H1 (cell line): ENCODE results near the gene PKD1. TPM values are rescaled to one million over a fixed set of nuclear protein-coding genes. Genes with fewer than 3 reads are reported as not detected.

Experiments used
- CTCF ChIA-PET: fragments of 300-600 bp; sonication (Branson Sonifier 250); formaldehyde crosslinking; loops from one replicate; lab custom pipeline; 2021; ENCODE audit not compliant: partially characterized antibody; lab: Charles Lee
- POLR2A ChIA-PET: fragments of 300-600 bp; sonication (Branson Sonifier 250); formaldehyde crosslinking; loops from one replicate; lab custom pipeline; 2021; ENCODE audit warnings: inconsistent platforms; ENCODE audit not compliant: partially characterized antibody; lab: Charles Lee
- DNase-seq, 2 experiments: peaks; one replicate each; pipeline versions ENCODE4 v3.0.0 to v3.0.0-alpha.2; 2010 to 2022; ENCODE audit warnings: low spot score in 2 of 2, low read depth in 1 of 2, mixed read lengths in 1 of 2
- FAIRE-seq: peaks from 2 replicates; lab custom pipeline; 2011; peaks lifted over from hg19 to GRCh38; lab: Jason Lieb, UNC
- H2AFZ ChIP-seq: 2 replicates; pipeline ENCODE4 v1.8.1; 2012; ENCODE audit warnings: low read length, inconsistent platforms
- H2AK5ac ChIP-seq: 2 replicates; pipeline ENCODE4 v1.6.1; 2013; ENCODE audit warnings: low read depth, low read length
- H2BK120ac ChIP-seq: replicated peaks from 2 replicates; pipeline ENCODE3; 2013; ENCODE audit warnings: low read depth, low read length, inconsistent platforms
- H2BK12ac ChIP-seq: 2 replicates; pipeline ENCODE4 v1.6.1; 2013; ENCODE audit warnings: low read depth, low read length
- H2BK15ac ChIP-seq: 2 replicates; pipeline ENCODE4 v1.6.1; 2013; ENCODE audit warnings: low read length
- H2BK20ac ChIP-seq: 2 replicates; pipeline ENCODE4 v1.6.1; 2013; ENCODE audit warnings: low read length
- H2BK5ac ChIP-seq: 2 replicates; pipeline ENCODE4 v1.6.1; 2013; ENCODE audit warnings: low read depth, low read length
- H3K14ac ChIP-seq: 2 replicates; pipeline ENCODE4 v1.6.1; 2013; ENCODE audit warnings: inconsistent platforms; ENCODE audit not compliant: insufficient read length
- H3K18ac ChIP-seq: 2 replicates; pipeline ENCODE4 v1.6.1; 2013; ENCODE audit warnings: low read length; ENCODE audit errors: extremely low read depth
- H3K23ac ChIP-seq: 2 replicates; pipeline ENCODE4 v1.6.1; 2013; ENCODE audit warnings: inconsistent platforms; ENCODE audit not compliant: insufficient read length
- H3K23me2 ChIP-seq: 2 replicates; pipeline ENCODE4 v1.6.1; 2013; ENCODE audit warnings: low read depth, low read length
- H3K27ac ChIP-seq: 2 replicates; pipeline ENCODE4 v1.6.1; 2011; ENCODE audit warnings: low read depth, low read length, inconsistent platforms
- H3K27me3 ChIP-seq, 4 experiments: replicated peaks in 1 of 4; 1 replicate in 1 of 4; 2 replicates in 3 of 4; pipeline versions ENCODE4 v1.6.1 to v1.8.1; 2011 to 2013; ENCODE audit warnings: low read length in 3 of 4, mild to moderate bottlenecking in 3 of 4, inconsistent platforms in 2 of 4, mixed read lengths in 2 of 4, moderate library complexity in 1 of 4; ENCODE audit not compliant: control insufficient read depth in 3 of 4, insufficient read depth in 3 of 4; ENCODE audit errors: extremely low read depth in 1 of 4
- H3K36me3 ChIP-seq, 4 experiments: 2 replicates each; pipeline versions ENCODE4 v1.6.1 to v1.8.1; 2011 to 2013; ENCODE audit warnings: mild to moderate bottlenecking in 4 of 4, low read length in 3 of 4, moderate library complexity in 2 of 4, control low read depth in 1 of 4, inconsistent platforms in 1 of 4; ENCODE audit not compliant: insufficient read depth in 4 of 4, control insufficient read depth in 2 of 4
- H3K4ac ChIP-seq: replicated peaks from 2 replicates; pipeline ENCODE3; 2013; ENCODE audit warnings: low read length, low read depth, mixed read lengths, inconsistent platforms; ENCODE audit not compliant: insufficient read length
- H3K4me1 ChIP-seq, 4 experiments: replicated peaks in 1 of 4; 1 replicate in 1 of 4; 2 replicates in 3 of 4; pipeline versions ENCODE4 v1.6.1 to v1.8.1; 2011 to 2013; ENCODE audit warnings: low read length in 3 of 4, inconsistent platforms in 2 of 4, mixed read lengths in 1 of 4; ENCODE audit not compliant: insufficient read depth in 4 of 4, control insufficient read depth in 3 of 4
- H3K4me2 ChIP-seq, 2 experiments: 2 replicates each; pipeline versions ENCODE4 v1.6.1 to v1.8.1; 2011 to 2013; ENCODE audit warnings: low read depth in 2 of 2, low read length in 2 of 2, control low read depth in 1 of 2, inconsistent platforms in 1 of 2, mild to moderate bottlenecking in 1 of 2; ENCODE audit not compliant: insufficient read depth in 1 of 2
- H3K4me3 ChIP-seq, 4 experiments: fragments of 200-600, 300-600 bp in 1 of 4; sonication (generic), shearing (Covaris generic), sonication (Bioruptor Twin) in 1 of 4; 2 replicates each; pipeline versions ENCODE4 v1.5.1 to v1.8.1; 2011 to 2016; ENCODE audit warnings: low read length in 4 of 4, low read depth in 3 of 4, control low read depth in 2 of 4, inconsistent platforms in 2 of 4, mild to moderate bottlenecking in 2 of 4, mixed read lengths in 1 of 4, moderate library complexity in 1 of 4; ENCODE audit not compliant: insufficient read depth in 2 of 4; ENCODE audit errors: extremely low read depth in 1 of 4
- H3K56ac ChIP-seq: replicated peaks from 2 replicates; pipeline ENCODE3; 2013; ENCODE audit warnings: low read depth, mild to moderate bottlenecking, mixed read lengths, low read length, inconsistent platforms; ENCODE audit not compliant: insufficient read length
- H3K79me1 ChIP-seq: 2 replicates; pipeline ENCODE4 v1.6.1; 2013; ENCODE audit warnings: low read depth, low read length, control low read depth
- H3K79me2 ChIP-seq, 2 experiments: 2 replicates each; pipeline versions ENCODE4 v1.6.1 to v1.8.1; 2012 to 2013; ENCODE audit warnings: low read length in 2 of 2, mild to moderate bottlenecking in 2 of 2, inconsistent platforms in 1 of 2; ENCODE audit not compliant: insufficient read depth in 2 of 2, control insufficient read depth in 1 of 2
- H3K9ac ChIP-seq, 4 experiments: replicated peaks in 1 of 4; 1 replicate in 1 of 4; 2 replicates in 3 of 4; pipeline versions ENCODE4 v1.6.1 to v1.8.1; 2011 to 2013; ENCODE audit warnings: low read depth in 3 of 4, low read length in 3 of 4, control low read depth in 2 of 4, mild to moderate bottlenecking in 2 of 4, moderate library complexity in 2 of 4, inconsistent platforms in 1 of 4; ENCODE audit errors: extremely low read depth in 1 of 4
- H3K9me3 ChIP-seq, 2 experiments: 2 replicates each; pipeline versions ENCODE4 v1.6.1 to v1.8.1; 2012 to 2013; ENCODE audit warnings: mild to moderate bottlenecking in 2 of 2, moderate library complexity in 2 of 2, control low read depth in 1 of 2, inconsistent platforms in 1 of 2, low read depth in 1 of 2, low read length in 1 of 2, mixed read lengths in 1 of 2; ENCODE audit not compliant: insufficient read depth in 2 of 2
- H4K20me1 ChIP-seq, 2 experiments: replicated peaks in 1 of 2; 2 replicates each; pipeline versions ENCODE3 to v1.8.1; 2011 to 2013; ENCODE audit warnings: inconsistent platforms in 2 of 2, low read length in 2 of 2, mild to moderate bottlenecking in 1 of 2; ENCODE audit not compliant: insufficient read depth in 2 of 2, control insufficient read depth in 1 of 2
- H4K5ac ChIP-seq: 2 replicates; pipeline ENCODE4 v1.6.1; 2013; ENCODE audit warnings: low read length, low read depth, mixed read lengths, inconsistent platforms; ENCODE audit not compliant: insufficient read length
- H4K8ac ChIP-seq: 2 replicates; pipeline ENCODE4 v1.8.0; 2013; ENCODE audit warnings: mild to moderate bottlenecking, moderate library complexity, low read length, inconsistent platforms; ENCODE audit not compliant: insufficient read depth; ENCODE audit errors: extremely low read depth
- H4K91ac ChIP-seq: replicated peaks from 2 replicates; pipeline ENCODE3; 2013; ENCODE audit warnings: low read length, mixed read lengths, inconsistent platforms; ENCODE audit not compliant: insufficient read length
- BRCA1 ChIP-seq: IDR thresholded peaks from 2 replicates; pipeline ENCODE4 v1.6.1; 2012; ENCODE audit warnings: low read depth, low read length, improper control_type of control experiment
- EZH2 ChIP-seq: fragments of 200-600 bp; sonication (generic); IDR thresholded peaks from 2 replicates; pipeline ENCODE4 v1.7.1; 2012; ENCODE audit warnings: low read depth, mild to moderate bottlenecking, moderate library complexity, low read length, inconsistent platforms; ENCODE audit not compliant: severe bottlenecking
- JUND ChIP-seq: IDR thresholded peaks from 2 replicates; pipeline ENCODE4 v1.6.1; 2011; ENCODE audit warnings: mild to moderate bottlenecking, improper control_type of control experiment, low read length
- SP2 ChIP-seq: IDR thresholded peaks from 2 replicates; pipeline ENCODE4 v1.6.1; 2012; ENCODE audit warnings: mild to moderate bottlenecking, low read length, inconsistent platforms
- SUZ12 ChIP-seq: fragments of 200-600 bp; sonication (generic); IDR thresholded peaks from 2 replicates; pipeline ENCODE4 v1.6.1; 2012; ENCODE audit warnings: mild to moderate bottlenecking, inconsistent platforms, low read length, moderate library complexity, mixed read lengths
- WGBS, 2 experiments: shearing (Covaris generic) in 1 of 2; methylation state at CpG; one replicate each; pipeline versions ENCODE4 v1.1.6 to v1.1.7; 2013 to 2015; ENCODE audit warnings: low lambda C conversion rate in 2 of 2, mixed read lengths in 2 of 2, inconsistent platforms in 1 of 2, low coverage in 1 of 2, missing lambda C conversion rate in 1 of 2; ENCODE audit not compliant: insufficient replicate concordance in 2 of 2, insufficient coverage in 1 of 2, insufficient read length in 1 of 2; ENCODE audit errors: extremely low coverage in 1 of 2, missing lambda C conversion rate in 1 of 2; 5-methylcytosine and 5-hydroxymethylcytosine counted together
- polyA plus RNA-seq, 7 experiments: library from polyadenylated mRNA; depleted of rRNA in 3 of 7; stranded (reverse) in 5 of 7; unstranded in 2 of 7; fragments of >200 nt in 5 of 7; fragments of 200-250 nt in 2 of 7; gene quantifications; 1 replicate in 5 of 7; 2 replicates in 1 of 7; 4 replicates in 1 of 7; pipeline versions ENCODE4 v1.2.1 to v1.2.3, GENCODE V29; 2011 to 2013; ENCODE audit warnings: missing spikeins in 2 of 7, mixed read lengths in 2 of 7
- total RNA-seq: library from RNA; stranded (reverse); fragmentation: NEBNext Ultra II Directional; extraction: Animal tissue kit (Norgen Biotek cat#: 25700); gene quantifications from 2 replicates; pipeline ENCODE4 v1.2.1, GENCODE V29; 2021
- TF ChIP-seq, protein P1 (sequence below), 3 experiments: IDR thresholded peaks; 1 replicate in 2 of 3; 2 replicates in 1 of 3; pipeline versions ENCODE4 v1.5.1 to v1.6.1; 2011; ENCODE audit warnings: low read length in 3 of 3, mild to moderate bottlenecking in 3 of 3, inconsistent platforms in 2 of 3, low read depth in 1 of 3, moderate library complexity in 1 of 3; ENCODE audit not compliant: insufficient read depth in 1 of 3; ENCODE audit errors: control extremely low read depth in 1 of 3
- TF ChIP-seq, protein P2 (sequence below): IDR thresholded peaks from 2 replicates; pipeline ENCODE4 v1.6.1; 2011; ENCODE audit warnings: low read depth, mild to moderate bottlenecking, low read length; ENCODE audit not compliant: insufficient read depth

PKD1 gene
- total and polyA plus RNA-seq, 2 of the 8 experiments (the other 6 are each of a cell fraction or from before 2014, with no cell fraction given) = 40.6 to 52.7 TPM

DNA sequence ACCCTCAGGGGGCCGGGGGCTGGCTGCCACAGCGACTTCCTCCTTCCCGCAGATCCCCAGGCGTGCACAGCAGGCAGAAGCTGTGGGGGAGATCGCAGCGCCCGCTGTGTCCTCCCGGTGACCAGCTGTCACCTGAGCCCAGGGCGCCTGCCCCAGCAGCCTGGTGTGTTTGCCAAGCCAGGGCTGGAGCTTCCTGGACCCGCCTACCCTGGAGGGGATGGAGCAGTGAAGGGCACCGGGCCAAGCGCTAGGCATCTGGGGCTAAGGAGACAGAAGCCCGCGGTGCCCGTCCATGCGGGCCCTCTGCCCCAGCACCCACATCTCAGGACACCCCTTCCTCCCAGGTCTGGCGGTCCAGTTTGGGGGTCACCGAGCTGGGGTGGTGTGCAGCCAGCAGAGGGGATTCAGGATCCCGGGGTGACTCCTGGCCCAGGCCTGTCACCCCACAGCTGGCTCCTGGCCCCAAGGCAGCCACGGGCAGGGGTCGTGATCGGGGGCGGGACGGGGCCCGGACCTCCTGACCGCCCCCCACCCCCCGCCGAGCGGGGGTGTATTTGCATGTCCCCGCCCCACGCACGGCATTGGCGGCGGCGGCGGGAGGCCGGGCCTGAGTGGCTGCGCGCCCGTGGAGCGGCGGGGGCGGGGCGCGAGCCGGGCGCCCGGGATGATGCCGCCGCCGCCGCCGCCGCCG lies 12.4 kb upstream of the PKD1 start, which contains the start of gene RAB26:
Gene RAB26 (plus strand): TSS at position 645 of the 691 bp plus-strand sequence. CDS start 159 bp downstream, outside the sequence.
- Histone ChIP-seq H4K5ac (peak within 1 kb of the TSS; percentile 25), H3K23me2 (peaks cover 22% of the 10 kb centered on the region; the same call in 1 of the 2 replicates), H3K23ac (no peak within 1 kb of the TSS), H3K79me2 (peaks cover 0 to 10% of the 10 kb centered on the region in 2 experiments; a peak in 2 of 4 replicates), H2BK20ac (no peak within 1 kb of the TSS), H3K14ac (no peak within 1 kb of the TSS), H3K9ac (peak within 1 kb of the TSS in 1 of 4 experiments; percentile 31; a peak in 3 of 7 replicates), H3K4me2 (peak within 1 kb of the TSS; percentile 94 to 97), H2BK120ac (no peak within 1 kb of the TSS), H2BK12ac (no peak within 1 kb of the TSS), H2BK15ac (no peak within 1 kb of the TSS), H3K79me1 (no peaks in the 10 kb centered on the region), H2AFZ (no peak within 1 kb of the TSS), H3K27ac (no peak within 1 kb of the TSS), H3K27me3 (peaks cover 0 to 11% (median 5%) of the 10 kb centered on the region in 4 experiments; a peak in 3 of 7 replicates), H2BK5ac (peak within 1 kb of the TSS; percentile 66; the same call in 1 of the 2 replicates), H4K8ac (peak within 1 kb of the TSS; percentile 62), H3K18ac (peak within 1 kb of the TSS; percentile 48), H4K20me1 (peaks cover 4 to 28% of the 10 kb centered on the region in 2 experiments), H4K91ac (peak within 1 kb of the TSS; percentile 65), H3K9me3 (no peaks in the 10 kb centered on the region), H3K4me3 (peak within 1 kb of the TSS; percentile 37 to 85 (median 48)), H2AK5ac (0 out of 2 replicates have a peak within 1 kb of the TSS, but pooled peaks have one; percentile 41), H3K56ac (no peak within 1 kb of the TSS), H3K4ac (no peak within 1 kb of the TSS), H3K36me3 (peaks cover 0 to 18% (median 4%) of the 10 kb centered on the region in 4 experiments; a peak in 5 of 8 replicates), H3K4me1 (peaks cover 3 to 36% (median 27%) of the 10 kb centered on the region in 4 experiments)
- DNase-seq (peak in 1 of 2 experiments; percentile 90), FAIRE-seq (no peak)
- ChIA-PET CTCF (interaction anchor here (0.6 to 3.6 kb wide), 8 partner anchors 8 to 353 kb away, joined by 3 to 15 read pairs (median 4); no protein-coding TSS in a partner anchor), POLR2A (interaction anchor here (0.6 to 10.4 kb wide), 18 partner anchors 7 to 188 kb away, joined by 3 to 220 read pairs (median 4); partner anchors contain the start of genes BRICD5, MLST8, NTHL1 and PGP)
- 14% methylated on average over 18 of the region's 55 CpGs; no CpG with 5 or more reads in 1 of the 2 experiments for WGBS, 2 experiments
- TF ChIP-seq, protein P1, sequence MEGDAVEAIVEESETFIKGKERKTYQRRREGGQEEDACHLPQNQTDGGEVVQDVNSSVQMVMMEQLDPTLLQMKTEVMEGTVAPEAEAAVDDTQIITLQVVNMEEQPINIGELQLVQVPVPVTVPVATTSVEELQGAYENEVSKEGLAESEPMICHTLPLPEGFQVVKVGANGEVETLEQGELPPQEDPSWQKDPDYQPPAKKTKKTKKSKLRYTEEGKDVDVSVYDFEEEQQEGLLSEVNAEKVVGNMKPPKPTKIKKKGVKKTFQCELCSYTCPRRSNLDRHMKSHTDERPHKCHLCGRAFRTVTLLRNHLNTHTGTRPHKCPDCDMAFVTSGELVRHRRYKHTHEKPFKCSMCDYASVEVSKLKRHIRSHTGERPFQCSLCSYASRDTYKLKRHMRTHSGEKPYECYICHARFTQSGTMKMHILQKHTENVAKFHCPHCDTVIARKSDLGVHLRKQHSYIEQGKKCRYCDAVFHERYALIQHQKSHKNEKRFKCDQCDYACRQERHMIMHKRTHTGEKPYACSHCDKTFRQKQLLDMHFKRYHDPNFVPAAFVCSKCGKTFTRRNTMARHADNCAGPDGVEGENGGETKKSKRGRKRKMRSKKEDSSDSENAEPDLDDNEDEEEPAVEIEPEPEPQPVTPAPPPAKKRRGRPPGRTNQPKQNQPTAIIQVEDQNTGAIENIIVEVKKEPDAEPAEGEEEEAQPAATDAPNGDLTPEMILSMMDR (IDR thresholded peaks at IDR 0.05; ENCODE audit: control extremely low read depth in 1 of 3, insufficient read depth in 1 of 3, low read depth in 1 of 3, low read length in 3 of 3) = no peak
- TF ChIP-seq EZH2 (no peak), SP2 (no peak), JUND (no peak), BRCA1 (no peak), SUZ12 (peak; percentile 20; the same call in 1 of the 2 replicates)
- TF ChIP-seq, protein P2, sequence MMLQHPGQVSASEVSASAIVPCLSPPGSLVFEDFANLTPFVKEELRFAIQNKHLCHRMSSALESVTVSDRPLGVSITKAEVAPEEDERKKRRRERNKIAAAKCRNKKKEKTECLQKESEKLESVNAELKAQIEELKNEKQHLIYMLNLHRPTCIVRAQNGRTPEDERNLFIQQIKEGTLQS = no peak
